GM18499 (cell line): ENCODE data around the gene ANKAR.
A peak's percentile ranks its signal among the peaks of the same experiment; 100 is the strongest.
"Not testable (repeated sequence)": the region's sequence is repeated elsewhere in the genome, so short reads cannot be mapped to it uniquely, and the experiment has no call there.

ENCODE experiments used
- ATAC-seq: cut with Tn5 transposase; IDR thresholded peaks from one replicate; pipeline ENCODE4 v1.9.1; 2021; ENCODE audit warnings: moderate number of reproducible peaks; ENCODE audit not compliant: insufficient read depth, unreplicated experiment

Gene ANKAR, protein sequence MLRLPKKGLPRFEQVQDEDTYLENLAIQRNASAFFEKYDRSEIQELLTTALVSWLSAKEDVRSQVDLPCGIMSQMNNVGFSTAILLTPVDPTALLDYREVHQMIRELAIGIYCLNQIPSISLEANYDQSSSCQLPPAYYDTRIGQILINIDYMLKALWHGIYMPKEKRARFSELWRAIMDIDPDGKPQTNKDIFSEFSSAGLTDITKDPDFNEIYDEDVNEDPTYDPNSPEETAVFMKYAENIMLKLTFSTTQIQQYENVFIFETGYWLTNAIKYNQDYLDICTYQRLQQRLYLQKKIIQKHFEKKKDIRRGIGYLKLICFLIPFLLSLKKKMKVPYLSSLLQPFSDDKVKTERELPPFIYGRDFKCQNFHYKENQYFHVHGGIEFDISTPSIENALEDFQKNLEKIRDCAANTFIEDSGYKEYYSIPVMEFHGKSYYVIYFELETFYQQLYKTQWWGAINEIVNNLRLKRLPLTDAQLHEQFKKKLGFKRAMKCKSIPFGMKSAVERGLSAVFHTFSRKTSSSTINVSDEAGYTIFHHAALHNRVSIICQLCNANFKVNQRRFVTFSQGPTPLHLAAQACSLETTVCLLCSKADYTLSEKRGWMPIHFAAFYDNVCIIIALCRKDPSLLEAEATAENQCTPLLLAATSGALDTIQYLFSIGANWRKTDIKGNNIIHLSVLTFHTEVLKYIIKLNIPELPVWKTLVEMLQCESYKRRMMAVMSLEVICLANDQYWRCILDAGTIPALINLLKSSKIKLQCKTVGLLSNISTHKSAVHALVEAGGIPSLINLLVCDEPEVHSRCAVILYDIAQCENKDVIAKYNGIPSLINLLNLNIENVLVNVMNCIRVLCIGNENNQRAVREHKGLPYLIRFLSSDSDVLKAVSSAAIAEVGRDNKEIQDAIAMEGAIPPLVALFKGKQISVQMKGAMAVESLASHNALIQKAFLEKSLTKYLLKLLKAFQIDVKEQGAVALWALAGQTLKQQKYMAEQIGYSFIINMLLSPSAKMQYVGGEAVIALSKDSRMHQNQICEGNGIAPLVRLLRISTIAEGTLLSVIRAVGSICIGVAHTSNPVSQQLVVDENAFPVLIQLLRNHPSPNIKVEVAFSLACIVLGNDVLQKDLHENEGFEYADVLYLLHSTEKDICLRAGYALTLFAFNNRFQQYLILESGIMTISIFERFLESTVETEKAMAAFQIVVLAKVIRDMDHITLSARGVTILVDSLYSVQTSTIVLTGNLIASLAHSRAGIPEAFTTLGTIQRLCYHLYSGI (N-terminal part only)

DNA sequence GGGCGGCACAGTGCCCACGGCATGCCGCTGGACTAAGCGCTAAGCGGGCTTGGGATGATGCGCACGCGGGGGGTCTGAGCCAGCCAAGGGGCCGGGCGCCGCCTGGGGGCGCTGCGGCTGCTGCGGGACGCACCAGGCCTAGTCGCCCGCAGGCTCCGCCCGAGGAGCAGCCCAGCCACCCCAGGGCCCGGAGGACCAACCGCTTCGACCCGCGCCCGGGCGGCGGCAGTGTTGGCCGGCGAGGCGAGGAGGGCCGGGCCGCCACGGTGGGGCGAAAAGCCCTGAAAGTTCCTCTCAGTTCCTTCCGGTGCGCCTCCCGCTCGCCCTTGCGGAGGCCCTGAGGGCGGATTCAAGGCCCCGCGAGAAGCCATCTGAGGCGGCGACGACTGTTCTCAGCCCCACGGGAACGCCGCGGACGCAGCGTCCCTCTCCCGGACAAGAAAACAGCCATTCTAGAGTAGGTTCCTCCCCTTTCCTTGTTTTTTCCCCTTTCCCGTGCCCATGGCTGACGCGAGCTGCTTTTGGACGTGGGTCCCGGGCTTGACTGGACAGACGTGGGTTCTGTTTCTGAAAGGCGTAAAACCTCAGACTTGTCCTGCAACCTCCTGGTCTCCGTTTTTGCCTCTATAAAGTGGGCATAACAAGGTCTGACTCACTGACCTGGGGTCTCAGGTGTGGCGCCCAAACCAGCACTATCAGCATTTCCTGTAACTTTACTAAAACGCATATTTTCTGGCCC, at the start of gene ANKAR:
TSS of gene ANKAR (plus strand) at position 297 of the 739 bp plus-strand sequence. CDS start 1,821 bp downstream, outside the sequence.
- peak; percentile 81 for ATAC-seq

DNA sequence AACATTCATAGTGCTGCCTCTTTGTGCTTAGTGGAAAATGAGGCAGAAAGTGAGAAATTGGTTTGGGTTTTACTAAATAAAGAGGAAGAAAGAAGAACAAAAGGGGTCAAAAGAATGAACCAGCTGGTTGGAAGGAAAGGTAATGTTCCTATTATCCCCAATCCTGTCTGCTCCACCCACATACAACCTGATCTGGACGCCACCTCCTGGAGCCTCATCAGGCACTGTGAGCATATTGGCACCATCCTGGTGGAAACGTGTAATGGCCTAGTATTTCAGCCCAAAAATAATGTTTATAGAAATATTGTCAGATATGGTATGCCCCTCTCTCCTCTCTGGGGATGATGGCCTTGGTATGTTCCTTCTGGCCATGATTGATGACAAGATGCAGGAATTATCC, 48.8 kb upstream of the ANKAR start:
- no peak for ATAC-seq

DNA sequence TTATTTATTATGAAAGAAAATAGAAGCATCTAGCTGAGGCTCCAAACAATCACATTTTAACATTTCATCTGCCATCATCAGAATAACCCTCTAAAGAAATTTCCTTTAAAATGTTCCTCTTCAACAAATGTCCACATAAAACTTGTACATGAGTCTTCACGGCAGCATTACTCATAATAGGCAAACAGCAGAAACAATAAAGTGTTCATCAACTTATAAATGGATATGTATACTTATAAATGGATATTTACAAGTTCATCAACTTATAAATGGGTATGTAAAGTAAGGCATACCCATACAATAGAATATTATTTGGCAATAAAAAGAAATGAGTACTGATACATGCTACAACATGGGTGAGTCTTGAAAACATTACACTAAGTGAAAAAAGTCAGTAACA, 46.7 kb upstream of the ANKAR start:
- ATAC-seq, result no peak

DNA sequence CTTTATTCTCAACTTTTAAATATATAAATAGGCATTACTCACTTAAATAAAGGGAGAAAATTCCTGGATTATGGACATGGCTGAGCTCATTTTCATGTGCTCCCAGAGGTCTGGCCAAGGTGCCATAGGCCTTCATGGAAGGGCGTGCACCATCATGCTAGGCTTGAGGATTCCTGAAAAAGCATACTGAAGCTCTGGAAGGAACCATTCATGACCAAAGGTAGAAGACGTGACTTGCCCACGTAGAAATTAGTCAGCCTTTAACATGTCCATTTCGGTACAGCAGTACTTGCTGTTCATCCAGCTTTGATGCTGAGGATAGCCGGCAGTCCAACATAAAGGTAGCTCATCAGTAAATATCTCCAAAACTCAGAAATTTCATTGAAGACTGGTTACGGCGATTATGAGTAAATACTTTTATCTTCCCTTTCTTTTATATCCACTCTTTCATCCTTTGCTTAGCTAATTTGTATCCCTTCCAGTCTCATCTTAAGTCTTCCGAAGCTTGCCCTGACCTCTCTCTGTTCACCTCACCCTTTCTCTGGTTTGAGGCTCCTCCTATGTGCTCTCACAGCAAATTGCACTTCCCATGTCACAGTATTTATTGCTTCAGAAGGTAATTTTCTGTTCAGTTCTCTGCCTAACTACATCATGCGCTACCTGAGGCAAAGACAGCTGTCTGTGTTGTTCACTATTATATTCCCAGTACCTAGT, 45.5 kb upstream of the ANKAR start:
- no peak for ATAC-seq

DNA sequence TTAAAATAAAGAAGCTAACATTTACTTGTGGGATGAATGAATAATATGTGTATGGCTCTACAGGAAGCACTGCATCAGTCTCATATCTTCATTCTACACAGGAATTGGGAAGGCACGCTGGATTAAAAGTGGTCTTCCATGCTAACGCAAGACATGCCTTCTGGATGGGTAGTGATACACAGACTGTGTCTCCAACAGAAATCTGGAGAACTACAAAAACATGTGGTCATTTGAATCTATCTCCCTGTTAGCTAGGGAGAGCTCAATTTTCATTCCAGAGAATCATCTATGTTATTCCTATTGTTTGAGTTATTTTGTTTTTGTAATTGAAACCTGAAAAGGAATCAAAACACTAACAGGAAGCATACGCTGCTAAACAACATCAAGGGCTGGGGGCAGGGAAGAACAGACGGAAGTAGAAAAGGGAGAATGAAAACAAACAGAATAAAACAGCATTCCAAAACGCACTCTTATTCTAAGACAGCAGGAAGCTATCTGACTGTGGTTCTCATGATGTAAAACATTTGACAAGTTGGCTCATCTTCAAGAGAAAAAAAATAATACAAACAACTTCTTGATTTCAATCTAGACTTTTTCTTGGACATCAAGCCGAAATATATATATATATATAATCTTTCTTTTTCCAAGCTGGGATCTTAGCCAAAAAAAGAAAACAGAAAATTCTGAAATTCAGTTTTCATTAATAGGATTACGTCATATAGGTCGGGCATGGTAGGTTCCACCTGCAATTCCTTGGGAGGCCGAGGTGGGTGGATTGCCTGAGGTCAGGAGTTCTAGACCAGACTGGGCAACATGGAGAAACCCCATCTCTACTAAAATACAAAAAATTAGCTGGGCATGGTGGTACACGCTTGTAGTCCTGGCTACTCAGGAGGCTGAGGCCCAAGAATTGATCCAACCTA, 44.7 kb upstream of the ANKAR start:
- ATAC-seq, result no peak

DNA sequence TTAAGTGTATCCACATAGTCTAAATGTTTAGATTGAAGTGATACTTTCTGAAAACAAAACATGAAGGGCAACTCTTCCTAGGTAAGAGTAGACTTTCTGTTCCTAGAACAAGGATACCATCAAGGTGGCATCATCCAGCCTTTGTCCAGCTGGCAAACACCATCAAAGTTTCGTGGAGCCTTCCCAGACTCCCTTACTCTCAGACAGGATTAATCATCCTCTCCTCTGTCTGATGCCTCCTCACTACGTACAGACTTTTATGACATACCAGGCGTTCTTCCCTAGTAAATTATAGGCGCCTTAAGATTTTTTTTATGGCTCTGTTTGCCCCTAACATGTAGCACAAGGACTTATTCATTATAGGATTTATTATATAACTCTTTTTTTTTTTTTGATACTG, 42.6 kb upstream of the ANKAR start:
- no peak for ATAC-seq

DNA sequence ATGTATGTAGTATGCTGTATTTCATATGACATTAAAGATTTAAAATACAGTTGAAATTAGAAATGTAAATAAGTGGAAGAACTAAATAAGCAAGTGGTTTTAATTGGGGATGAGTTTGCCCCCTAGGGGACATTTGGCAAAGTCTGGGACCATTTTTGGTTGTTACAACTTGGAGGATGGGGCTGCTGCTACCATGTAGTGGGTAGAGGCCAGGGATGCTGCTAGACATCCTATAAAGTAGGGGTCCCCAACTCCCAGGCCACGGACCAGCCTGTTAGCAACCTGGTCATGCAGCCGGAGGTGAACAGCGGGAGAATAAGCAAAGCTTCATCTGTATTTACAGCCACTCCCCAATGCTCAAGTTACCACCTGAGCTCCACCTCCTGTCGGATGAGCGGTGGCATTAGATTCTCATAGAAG, 41.1 kb upstream of the ANKAR start:
- no peak for ATAC-seq

DNA sequence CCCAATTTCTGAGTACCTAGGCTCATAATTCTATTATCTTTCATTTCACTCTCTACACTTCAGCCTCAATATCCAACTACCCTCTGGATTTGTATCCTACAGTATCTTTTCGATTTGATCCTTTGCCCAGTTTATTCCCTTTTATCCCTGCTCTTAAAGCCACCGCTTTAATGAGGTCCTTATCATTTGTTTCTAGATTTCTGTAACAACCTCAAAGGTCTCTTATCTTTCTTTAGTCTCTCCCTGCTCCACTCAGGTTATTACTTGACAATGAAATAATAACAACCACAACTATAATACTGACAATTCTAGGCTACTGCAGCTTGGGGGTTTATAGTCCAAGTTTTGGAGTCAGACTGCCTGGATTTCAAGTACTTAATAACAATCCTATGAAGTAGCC, 39.1 kb upstream of the ANKAR start:
- no peak for ATAC-seq

DNA sequence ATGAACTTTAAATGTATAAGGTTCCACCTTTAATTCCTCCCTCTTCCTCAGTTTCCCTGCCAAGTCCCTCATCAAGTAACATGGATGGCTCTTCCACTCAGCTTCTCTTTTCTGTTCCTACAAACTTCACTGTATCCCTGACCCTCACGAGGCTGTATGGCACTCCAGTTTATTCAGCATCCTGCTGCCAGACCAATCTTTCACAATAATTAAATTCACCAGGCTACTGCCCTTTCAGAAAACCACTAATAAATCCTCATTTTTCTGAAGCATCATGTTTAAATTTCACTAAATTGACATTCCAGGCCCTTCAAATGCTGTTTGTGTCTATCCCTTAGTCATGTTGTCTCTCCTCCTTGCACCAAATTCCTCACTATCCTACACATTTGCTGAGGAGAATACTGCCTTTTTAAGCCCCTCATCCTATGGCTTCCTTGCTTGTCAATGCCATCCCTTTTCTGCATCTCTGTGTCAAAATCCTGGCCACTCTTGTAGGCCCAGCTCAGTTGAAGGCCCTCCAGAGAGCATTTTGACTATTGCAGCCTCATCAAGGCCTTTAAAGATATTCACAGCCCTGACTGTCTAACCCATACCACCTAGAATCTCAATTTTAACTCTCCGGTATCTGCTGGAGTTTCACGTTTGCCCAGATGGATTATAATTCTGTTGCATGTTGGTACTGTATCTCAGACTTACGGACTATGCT, 36.0 kb upstream of the ANKAR start:
- ATAC-seq, result no peak

DNA sequence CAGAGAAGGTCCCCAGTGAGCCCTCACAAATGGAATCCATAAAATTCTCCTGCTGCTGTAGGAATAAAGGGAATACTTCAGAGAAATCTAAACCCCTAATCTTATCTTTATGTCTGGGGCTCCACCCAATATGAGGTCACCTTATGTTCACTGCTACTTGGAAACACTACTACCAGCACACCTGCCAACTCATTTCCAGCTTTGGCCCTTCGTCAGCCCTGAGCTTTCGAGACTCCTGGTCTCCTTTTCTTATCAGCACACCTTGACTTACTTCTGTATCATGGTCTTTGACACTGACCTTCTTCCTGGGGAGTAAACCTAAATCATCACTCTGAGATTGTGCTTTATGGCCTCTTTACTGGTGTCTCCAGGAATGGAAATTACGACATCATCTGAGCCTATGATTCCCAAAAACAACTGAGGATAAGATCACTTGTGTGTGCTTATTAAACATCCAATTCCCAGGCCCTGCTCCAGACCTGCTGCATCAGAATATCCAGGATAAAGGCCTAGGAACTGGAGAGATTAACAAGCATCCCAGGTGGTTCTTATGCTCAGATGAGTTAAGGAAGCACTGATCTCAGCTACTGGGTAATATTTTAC, 35.4 kb upstream of the ANKAR start:
- ATAC-seq, result no peak

DNA sequence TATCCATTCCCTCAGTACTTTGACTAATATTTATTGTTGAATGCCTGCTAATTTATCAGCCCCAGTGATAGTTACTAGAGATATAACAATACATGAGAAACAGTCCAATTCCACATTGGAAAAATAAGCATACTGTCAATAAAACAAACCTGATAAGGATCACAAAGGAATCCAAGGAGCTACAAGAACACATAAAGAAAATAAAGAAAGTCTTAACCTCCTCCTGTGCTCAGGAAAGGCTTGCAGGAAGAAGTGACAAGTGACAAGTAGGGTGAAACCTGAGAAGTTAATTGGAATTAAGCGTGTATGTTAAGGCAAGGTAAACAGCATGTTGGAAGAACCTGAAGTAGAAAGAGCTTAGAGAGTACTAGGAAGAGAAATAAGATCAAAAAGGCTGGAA, 33.5 kb upstream of the ANKAR start:
- no peak for ATAC-seq

DNA sequence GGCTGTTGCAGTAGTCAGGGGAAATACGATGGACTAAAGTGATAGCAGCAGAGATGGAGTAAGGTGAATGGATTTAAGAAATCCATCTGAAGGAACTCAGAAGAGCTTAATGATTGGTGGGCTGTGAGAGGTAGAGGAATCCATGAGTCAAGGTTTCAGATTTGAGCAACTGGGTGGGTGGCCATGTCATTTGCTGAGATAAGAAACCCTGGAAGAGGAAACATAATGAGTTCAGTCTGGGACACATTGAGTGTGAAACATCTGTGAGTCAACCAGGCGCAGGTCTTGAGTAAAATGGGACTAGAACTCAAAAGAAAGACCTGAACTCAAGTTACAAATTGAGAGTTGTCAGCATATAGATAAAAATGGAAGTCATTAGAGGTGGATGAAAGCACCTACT, 32.9 kb upstream of the ANKAR start:
- no peak for ATAC-seq

DNA sequence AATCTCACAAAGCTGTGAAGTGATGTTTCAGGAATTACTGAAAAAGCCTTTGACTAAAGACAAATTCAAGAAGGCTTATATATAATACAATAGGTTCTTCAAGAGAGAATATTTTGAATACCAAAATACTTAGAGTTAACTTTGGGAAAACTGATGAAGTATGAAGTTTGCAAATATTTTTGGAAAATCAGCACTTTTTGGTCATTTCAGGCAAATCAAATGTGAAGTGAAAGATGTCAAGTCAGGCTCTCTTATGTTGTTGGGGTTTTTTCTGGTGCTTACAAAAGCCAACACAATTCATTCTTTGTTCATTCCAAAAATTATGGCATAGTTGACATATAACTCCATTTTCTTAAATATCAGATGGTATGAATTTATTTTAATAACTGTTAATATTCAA, 27.9 kb upstream of the ANKAR start:
- no peak for ATAC-seq

DNA sequence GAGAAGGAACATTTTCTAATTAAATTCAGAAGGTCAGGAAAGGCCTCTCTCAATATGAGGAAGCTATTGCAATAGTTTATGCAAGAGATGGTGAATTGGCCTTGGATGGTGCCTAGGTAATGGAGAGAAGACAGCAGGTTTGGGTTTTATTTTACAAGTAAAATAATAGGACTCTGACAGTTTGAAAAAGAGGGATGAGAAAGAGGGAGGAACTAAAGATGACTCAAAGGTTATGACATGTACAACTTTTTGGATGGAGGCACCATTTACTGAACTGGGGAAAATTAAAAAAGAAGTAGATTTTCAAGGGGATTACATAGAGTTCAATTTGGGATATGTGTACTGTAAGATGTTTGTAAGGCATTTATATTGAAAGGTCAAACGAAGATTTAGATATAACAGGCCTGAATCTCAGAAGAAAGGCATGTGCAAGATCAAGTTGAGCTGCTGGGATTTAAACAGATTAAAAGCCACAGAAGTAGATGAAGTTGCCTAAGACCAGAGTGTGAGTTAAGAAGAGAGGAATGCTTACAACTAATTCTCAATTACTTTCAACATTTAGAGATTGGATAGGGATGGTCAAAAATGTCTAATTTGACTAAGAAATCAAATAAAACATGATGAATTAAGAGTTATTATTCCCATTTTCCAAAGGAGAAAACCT, 25.5 kb upstream of the ANKAR start:
- no peak for ATAC-seq

DNA sequence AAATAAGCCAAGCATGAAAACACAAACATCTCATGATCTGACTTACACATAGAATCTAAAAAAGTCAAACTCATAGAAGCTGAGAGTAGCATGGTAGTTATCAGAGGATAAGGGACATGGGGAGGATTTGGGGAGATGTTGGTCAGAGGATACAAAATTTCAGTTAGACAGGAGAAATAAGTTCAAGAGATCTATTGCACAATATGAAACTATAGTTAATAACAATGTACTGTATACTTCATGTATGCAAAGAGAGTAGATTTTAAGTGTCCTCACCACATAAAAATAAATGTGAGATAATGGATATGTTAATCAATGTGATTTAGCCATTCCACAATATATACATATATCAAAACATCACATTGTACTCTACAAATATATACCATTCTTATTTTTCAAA, 23.2 kb upstream of the ANKAR start:
- no peak for ATAC-seq

DNA sequence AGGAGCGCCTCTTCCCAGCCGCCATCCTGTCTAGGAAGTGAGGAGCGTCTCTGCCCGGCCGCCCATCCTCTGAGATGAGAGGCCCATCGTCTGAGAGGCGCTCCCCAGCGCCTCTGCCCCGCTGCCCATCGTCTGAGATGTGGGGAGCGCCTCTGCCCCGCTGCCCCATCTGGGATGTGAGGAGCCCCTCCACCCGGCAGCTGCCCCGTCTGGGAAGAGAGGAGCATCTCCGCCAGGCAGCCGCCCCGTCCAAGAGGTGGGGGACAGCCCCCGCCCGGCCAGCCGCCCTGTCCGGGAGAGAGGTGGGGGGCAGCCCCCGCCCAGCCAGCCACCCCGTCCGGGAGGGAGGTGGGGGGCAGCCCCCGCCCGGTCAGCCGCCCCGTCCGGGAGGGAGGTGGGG, 21.0 kb upstream of the ANKAR start:
- not testable (repeated sequence) for ATAC-seq

DNA sequence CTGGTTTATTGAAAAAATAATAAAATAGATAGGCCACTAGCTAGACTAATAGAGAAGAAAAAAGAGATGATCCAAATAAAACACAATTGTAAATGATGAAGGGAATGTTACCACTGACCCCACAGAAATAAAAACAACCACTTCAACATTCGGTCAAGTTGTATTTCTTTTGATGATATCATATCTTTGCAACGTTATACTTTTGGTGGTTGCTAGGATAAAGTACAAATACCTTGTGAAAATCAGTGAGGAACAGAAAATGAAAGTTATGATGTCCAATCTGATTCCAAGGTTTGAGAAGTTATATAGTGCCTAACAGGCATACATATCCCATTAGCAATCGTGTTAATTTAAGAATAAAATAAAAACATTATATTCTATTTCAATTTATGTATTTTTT, 19.8 kb upstream of the ANKAR start:
- ATAC-seq, result no peak
